DOHH2 (cell line): ENCODE data around the gene PREX1.

Source experiments
- H3F3A ChIP-seq: fragments of 200-600 bp; sonication (generic), shearing (Covaris generic); 2 replicates; pipeline ENCODE4 v1.6.0; 2016; ENCODE audit warnings: antibody characterized with exemption, mild to moderate bottlenecking; ENCODE audit not compliant: control insufficient read depth, insufficient read depth
- H3K27ac ChIP-seq: fragments of 200-600 bp; sonication (generic); 2 replicates; pipeline ENCODE4 v1.5.1; 2014; ENCODE audit warnings: low read depth, mild to moderate bottlenecking, low read length, moderate library complexity
- H3K27me3 ChIP-seq: fragments of 200-600 bp; sonication (generic); 2 replicates; pipeline ENCODE4 v1.6.1; 2014; ENCODE audit warnings: mild to moderate bottlenecking, low read length, mixed read lengths; ENCODE audit not compliant: control insufficient read depth
- H3K36me3 ChIP-seq: fragments of 200-600 bp; sonication (generic); 2 replicates; pipeline ENCODE4 v1.6.1; 2014; ENCODE audit warnings: mild to moderate bottlenecking, low read length, moderate library complexity, mixed read lengths; ENCODE audit not compliant: control insufficient read depth
- H3K4me1 ChIP-seq: fragments of 200-600 bp; sonication (generic); 2 replicates; pipeline ENCODE4 v1.6.1; 2014; ENCODE audit warnings: mild to moderate bottlenecking, low read length, mixed read lengths; ENCODE audit not compliant: control insufficient read depth
- H3K4me2 ChIP-seq: fragments of 200-600 bp; sonication (generic); 2 replicates; pipeline ENCODE4 v1.6.0; 2014; ENCODE audit warnings: mild to moderate bottlenecking, low read length, moderate library complexity
- H3K4me3 ChIP-seq: fragments of 200-600 bp; sonication (generic); 2 replicates; pipeline ENCODE4 v1.5.1; 2014; ENCODE audit warnings: mild to moderate bottlenecking, low read length, mixed read lengths
- H3K79me2 ChIP-seq: fragments of 200-600 bp; sonication (generic); 2 replicates; pipeline ENCODE4 v1.6.1; 2014; ENCODE audit warnings: mild to moderate bottlenecking, low read length, mixed read lengths; ENCODE audit not compliant: control insufficient read depth
- H3K9me2 ChIP-seq: fragments of 200-600 bp; sonication (generic); replicated peaks from 2 replicates; pipeline ENCODE4 v1.6.1; 2014; ENCODE audit warnings: mild to moderate bottlenecking, low read length, mixed read lengths; ENCODE audit not compliant: control insufficient read depth
- H3K9me3 ChIP-seq: fragments of 200-600 bp; sonication (generic); 2 replicates; pipeline ENCODE4 v1.6.1; 2014; ENCODE audit warnings: antibody characterized with exemption, low read length, mixed read lengths; ENCODE audit not compliant: control insufficient read depth, insufficient read depth
- H4K20me1 ChIP-seq: fragments of 200-600 bp; sonication (generic); 2 replicates; pipeline ENCODE4 v1.6.0; 2014; ENCODE audit warnings: low read depth, mild to moderate bottlenecking, antibody characterized with exemption, low read length, moderate library complexity; ENCODE audit not compliant: control insufficient read depth, insufficient read depth
- CTCF ChIP-seq: fragments of 200-600 bp; sonication (generic); IDR thresholded peaks from one replicate; pipeline ENCODE4 v1.5.1; 2014; ENCODE audit warnings: antibody characterized with exemption, mild to moderate bottlenecking, low read depth, low read length; ENCODE audit not compliant: poor library complexity, severe bottlenecking
- EZH2phosphoT487 ChIP-seq: fragments of 200-600 bp; sonication (generic); IDR thresholded peaks from 2 replicates; pipeline ENCODE4 v1.6.1; 2017; ENCODE audit warnings: borderline replicate concordance, mild to moderate bottlenecking, antibody characterized with exemption, low read length, moderate library complexity, mixed read lengths

The PREX1 gene

DNA sequence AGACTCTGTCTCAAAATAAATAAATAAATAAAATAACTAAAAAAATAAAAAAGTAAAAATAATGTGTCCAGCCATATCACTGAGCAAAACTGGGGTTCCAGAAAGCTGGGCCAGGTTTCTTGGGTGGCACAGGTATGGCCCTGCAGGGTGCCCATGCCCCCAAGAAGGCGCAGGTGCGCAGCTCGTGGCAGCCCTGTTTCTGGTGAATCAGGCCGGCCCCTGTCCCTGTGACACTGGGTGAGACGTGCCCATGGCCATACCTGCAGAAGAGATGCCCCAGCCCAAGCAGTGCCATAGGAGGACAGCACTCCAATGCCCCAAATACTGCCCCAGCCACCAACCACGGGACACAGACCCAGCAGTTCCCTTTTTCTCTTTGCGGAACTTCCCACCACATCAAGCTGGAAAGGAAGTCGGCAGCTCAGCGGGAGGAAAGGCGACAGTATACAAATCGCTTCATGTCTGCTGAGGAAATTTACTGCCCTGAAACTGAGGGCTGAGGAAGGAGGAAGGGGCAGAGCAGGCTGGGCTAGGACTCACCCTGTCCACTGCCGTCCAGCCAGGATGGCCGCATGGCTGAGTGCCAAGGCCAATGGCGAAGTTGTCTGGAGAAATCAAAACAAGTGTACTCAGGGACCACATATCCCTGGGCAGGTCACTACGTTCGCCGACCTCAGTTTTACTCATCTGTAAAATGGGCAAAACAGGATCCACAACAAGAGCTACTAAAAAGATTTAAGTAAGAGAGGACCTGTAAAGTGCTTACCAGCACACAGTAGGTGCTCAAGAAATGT, 55.4 kb downstream of the PREX1 start:
- Histone ChIP-seq H3K36me3 (no peaks in the 10 kb centered on the region), H3K4me3 (no peak overlapping the region), H4K20me1 (no peaks in the 10 kb centered on the region), H3K4me2 (no peak overlapping the region), H3K27ac (no peak overlapping the region), H3K9me2 (no peaks in the 10 kb centered on the region), H3K27me3 (peaks cover 4% of the 10 kb centered on the region; the same call in 1 of the 2 replicates), H3K79me2 (no peaks in the 10 kb centered on the region), H3K9me3 (peaks cover 5% of the 10 kb centered on the region; the same call in 1 of the 2 replicates), H3K4me1 (peaks cover 5% of the 10 kb centered on the region), H3F3A (no peaks in the 10 kb centered on the region)
- TF ChIP-seq EZH2phosphoT487 (no peak), CTCF (no peak)

DNA sequence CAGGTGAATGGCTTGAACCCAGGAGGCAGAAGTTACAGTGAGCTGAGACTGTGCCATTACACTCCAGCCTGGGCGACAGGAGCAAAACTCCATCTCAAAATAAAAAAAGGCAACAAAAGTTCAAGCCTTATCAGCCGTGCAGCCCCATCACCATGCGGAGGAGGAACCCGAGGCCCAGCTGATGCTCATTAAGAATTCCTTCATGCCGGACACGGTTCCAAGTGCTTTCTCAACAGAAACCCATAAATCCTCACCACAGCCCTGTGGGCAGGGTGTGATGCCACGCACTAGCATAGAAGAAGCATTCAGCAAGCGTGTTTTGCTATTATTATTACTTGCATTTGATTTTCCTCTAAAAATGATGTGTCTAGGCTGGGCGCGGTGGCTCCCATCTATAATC, 56.3 kb downstream of the PREX1 start:
- Histone ChIP-seq H3K27me3 (peaks cover 4% of the 10 kb centered on the region; the same call in 1 of the 2 replicates), H3F3A (no peaks in the 10 kb centered on the region), H3K4me3 (no peak overlapping the region), H4K20me1 (no peaks in the 10 kb centered on the region), H3K79me2 (no peaks in the 10 kb centered on the region), H3K27ac (no peak overlapping the region), H3K9me3 (peaks cover 5% of the 10 kb centered on the region; the same call in 1 of the 2 replicates), H3K4me1 (peaks cover 5% of the 10 kb centered on the region), H3K4me2 (no peak overlapping the region), H3K36me3 (no peaks in the 10 kb centered on the region), H3K9me2 (no peaks in the 10 kb centered on the region)
- no peak for TF ChIP-seq CTCF
- TF ChIP-seq EZH2phosphoT487 = no peak

- Histone ChIP-seq H3F3A (no peaks in the 10 kb centered on the region), H3K36me3 (no peaks in the 10 kb centered on the region), H3K4me3 (no peak overlapping the region), H3K4me2 (no peak overlapping the region), H4K20me1 (no peaks in the 10 kb centered on the region), H3K79me2 (no peaks in the 10 kb centered on the region), H3K9me2 (no peaks in the 10 kb centered on the region), H3K9me3 (peaks cover under 1% of the 10 kb centered on the region; the same call in 1 of the 2 replicates), H3K4me1 (peaks cover 5% of the 10 kb centered on the region), H3K27ac (no peak overlapping the region), H3K27me3 (peaks cover 4% of the 10 kb centered on the region; the same call in 1 of the 2 replicates)
- TF ChIP-seq EZH2phosphoT487 (no peak), CTCF (no peak)
Observed at GRCh38 chr20:48770700-48771442, 56.9 kb downstream of the PREX1 start.
